Measurements from ENCODE around the gene MARK2. TPM values are rescaled to one million over a fixed set of nuclear protein-coding genes. Genes with fewer than 3 reads are reported as not detected.

MARK2 gene
- total and polyA plus RNA-seq, 10 of the 15 experiments (the other 5 are each of a cell fraction or from before 2014, with no cell fraction given), result 0.19 to 29.5 (median 13.2) TPM

- TF ChIP-seq E4F1 (IDR thresholded peaks at IDR 0.05; ENCODE audit: borderline replicate concordance, partially characterized antibody), result no peak
Observed at GRCh38 chr11:63912678-63913077, 73.8 kb downstream of the MARK2 start (continued).

GRCh38 chr11:63913866-63914830 lies 75.2 kb downstream of the MARK2 start:
- Histone ChIP-seq H3K9ac (ENCODE audit: control insufficient read depth, insufficient read depth, low read length) (no peak overlapping the region), H3K79me2 (ENCODE audit: control insufficient read depth, insufficient read depth, low read length) (no peaks in the 10 kb centered on the region), H3K4me1 (ENCODE audit: control insufficient read depth, insufficient read depth, low read length) (peaks cover 10% of the 10 kb centered on the region), H3K27ac (ENCODE audit: control insufficient read depth, insufficient read depth) (no peak overlapping the region), H3K27me3 (replicated peaks in 1 of 2; ENCODE audit: control insufficient read depth in 2 of 2, insufficient read depth in 2 of 2, low read length in 1 of 2) (peaks cover 0 to 3% of the 10 kb centered on the region in 2 experiments; a peak in 3 of 4 replicates), H3K4me3 (no peak overlapping the region), H2AFZ (ENCODE audit: control insufficient read depth, low read depth, low read length) (no peak overlapping the region), H3K36me3 (ENCODE audit: control insufficient read depth in 2 of 2, insufficient read depth in 2 of 2, low read length in 1 of 2) (peaks cover 0 to 3% of the 10 kb centered on the region in 2 experiments; a peak in 1 of 4 replicates), H3K9me3 (replicated peaks; ENCODE audit: control insufficient read depth, insufficient read depth, low read length) (no peaks in the 10 kb centered on the region), H4K20me1 (ENCODE audit: control insufficient read depth, insufficient read depth) (no peaks in the 10 kb centered on the region), H3K4me2 (ENCODE audit: control insufficient read depth, insufficient read depth) (no peak overlapping the region)
- 79% methylated on average over 33 of the region's 34 CpGs for WGBS (ENCODE audit: insufficient coverage, insufficient replicate concordance, low lambda C conversion rate, missing lambda C conversion rate)
- POLR2A ChIA-PET, result no interaction called here
- intact Hi-C loops (cut with micrococcal nuclease; ENCODE audit: unreplicated experiment), result no loop called here
- DNase-seq (ENCODE audit: low read depth, low spot score), result no peak
- TF ChIP-seq RELA (IDR thresholded peaks at IDR 0.05; ENCODE audit: borderline replicate concordance, partially characterized antibody) (no peak), EGR1 (IDR thresholded peaks at IDR 0.05; ENCODE audit: borderline replicate concordance in 1 of 2, low read depth in 2 of 2, low read length in 2 of 2) (no peak), TARDBP (IDR thresholded peaks at IDR 0.05; ENCODE audit: borderline replicate concordance) (no peak), BCL11A (IDR thresholded peaks at IDR 0.05; ENCODE audit: low read depth, low read length) (no peak), RAD51 (IDR thresholded peaks at IDR 0.05) (no peak), ZNF384 (IDR thresholded peaks at IDR 0.05; ENCODE audit: borderline replicate concordance, low read depth, low read length) (no peak), NFIC (IDR thresholded peaks at IDR 0.05; ENCODE audit: low read depth, low read length) (no peak), SMARCA5 (IDR thresholded peaks at IDR 0.05) (no peak), ZBTB11 (CRISPR knock-in tag; IDR thresholded peaks at IDR 0.05) (no peak), GATAD2B (conservative IDR thresholded peaks at IDR 0.05; ENCODE audit: low read depth) (no peak)
- BruUV-seq (replicated peaks), result no TSS peak
- no peak for FAIRE-seq
- RAD21 ChIA-PET (ENCODE audit: unreplicated experiment), result no interaction called here
- CTCF ChIA-PET, result interaction anchor here (0.9 to 2.7 kb wide), 4 partner anchors 24 to 77 kb away, joined by 3 to 6 read pairs (median 4); partner anchors contain the start of gene MARK2
- SMC1A ChIA-PET (ENCODE audit: uncharacterized antibody, unreplicated experiment), result interaction anchor here (1.2 to 1.6 kb wide), 2 partner anchors 31 to 77 kb away, joined by 5 to 8 read pairs; no protein-coding TSS in a partner anchor
- ATAC-seq, result no peak
- in situ Hi-C loops (cut with MboI), result no loop called here

Data from GM12878 (cell line).